Stimulated activated CD4-positive, alpha-beta T cell treated with anti-CD3 and anti-CD28 coated beads, Interleukin-4, amount 100 ng/mL, for 48 hours (primary cell): Measurements from ENCODE around the gene APPBP2.
"Not testable (repeated sequence)": the region's sequence is repeated elsewhere in the genome, so short reads cannot be mapped to it uniquely, and the experiment has no call there.

Source experiments
- DNase-seq, 2 donors: peaks; one replicate each; pipeline ENCODE4 v3.0.0-alpha.2; 2020; ENCODE audit warnings: low read depth in 2 of 2

Gene APPBP2

GRCh38 chr17:60534010-60534555, 8.0 kb upstream of the APPBP2 start:
- DNase-seq: no peak

DNA sequence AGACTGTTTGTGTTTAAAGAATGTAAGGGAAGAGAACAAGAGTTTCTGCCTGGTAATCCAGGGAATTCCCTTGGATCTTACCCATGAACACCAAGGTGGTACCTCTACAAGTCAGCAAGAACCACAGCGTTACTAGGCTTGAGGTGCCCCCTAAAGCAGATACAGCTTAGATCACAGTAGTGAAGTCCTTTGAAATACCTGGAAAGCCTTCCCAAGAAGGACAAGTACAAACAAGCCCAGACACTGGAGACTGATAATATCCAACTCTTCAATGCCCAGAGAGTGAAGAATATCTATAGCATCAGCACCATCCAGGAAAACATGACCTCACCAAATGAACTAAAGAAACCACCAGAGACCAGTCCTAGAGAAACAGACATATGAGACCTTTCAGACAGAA, 3.8 kb upstream of the APPBP2 start:
- no peak for DNase-seq

DNA sequence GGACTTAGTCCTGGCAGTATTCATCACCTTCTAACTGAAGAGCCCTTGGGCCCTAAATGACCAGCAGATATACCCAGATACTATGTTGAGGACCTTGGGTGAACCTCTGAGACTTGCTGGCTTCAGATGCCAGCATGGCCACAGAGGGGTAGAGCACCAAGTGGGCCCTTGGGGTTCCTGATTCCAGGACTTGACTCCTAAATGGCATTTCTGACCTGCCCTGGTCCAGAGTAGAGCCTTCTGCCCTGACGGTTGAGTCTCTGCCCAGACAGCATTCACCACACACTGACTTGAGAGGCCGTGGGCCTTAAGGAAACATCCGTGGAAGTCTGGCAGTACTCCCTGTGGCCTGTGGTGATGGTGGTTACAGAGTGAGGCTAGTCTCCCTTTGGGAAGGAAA, 2.8 kb upstream of the APPBP2 start:
- no peak for DNase-seq

DNA sequence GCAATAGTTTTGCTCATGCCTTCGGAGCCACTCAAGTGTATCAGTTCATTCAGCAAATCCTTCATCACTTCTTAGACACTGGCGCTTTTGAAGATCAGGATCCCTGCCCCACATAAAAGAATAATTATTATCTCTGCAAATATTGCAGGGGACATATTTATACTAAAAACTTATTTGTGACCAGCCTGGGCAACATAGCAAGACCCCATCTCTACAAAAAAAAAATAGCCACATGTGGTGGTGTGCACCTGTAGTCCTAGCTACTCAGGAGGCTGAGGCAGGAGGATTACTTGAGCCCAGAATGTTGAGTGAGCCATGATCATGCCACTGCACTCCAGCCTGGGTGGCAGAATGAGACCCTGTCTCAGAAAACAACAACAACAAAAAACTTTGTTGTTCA, 1.7 kb upstream of the APPBP2 start:
- DNase-seq: no peak

GRCh38 chr17:60526726-60527125, 684 bp upstream of the APPBP2 start:
- DNase-seq: no peak

DNA sequence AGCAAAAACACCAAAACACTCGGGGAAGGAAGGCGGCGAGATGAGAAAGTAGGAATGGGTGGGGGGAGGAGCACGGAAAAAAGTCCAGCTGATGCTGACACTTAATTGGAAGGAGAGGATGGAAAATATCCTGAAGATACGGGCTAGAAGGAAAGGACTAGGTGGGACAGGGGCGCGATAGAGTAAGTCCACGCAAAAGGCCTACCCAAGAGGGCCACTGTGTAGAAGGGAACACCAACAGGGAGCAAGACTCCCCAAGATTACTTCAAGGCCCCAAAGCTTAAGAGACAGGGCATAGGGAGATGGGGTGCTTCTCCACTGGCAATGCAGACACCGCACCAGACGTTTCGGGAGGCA, 736 bp downstream of the APPBP2 start:
- no peak for DNase-seq

DNA sequence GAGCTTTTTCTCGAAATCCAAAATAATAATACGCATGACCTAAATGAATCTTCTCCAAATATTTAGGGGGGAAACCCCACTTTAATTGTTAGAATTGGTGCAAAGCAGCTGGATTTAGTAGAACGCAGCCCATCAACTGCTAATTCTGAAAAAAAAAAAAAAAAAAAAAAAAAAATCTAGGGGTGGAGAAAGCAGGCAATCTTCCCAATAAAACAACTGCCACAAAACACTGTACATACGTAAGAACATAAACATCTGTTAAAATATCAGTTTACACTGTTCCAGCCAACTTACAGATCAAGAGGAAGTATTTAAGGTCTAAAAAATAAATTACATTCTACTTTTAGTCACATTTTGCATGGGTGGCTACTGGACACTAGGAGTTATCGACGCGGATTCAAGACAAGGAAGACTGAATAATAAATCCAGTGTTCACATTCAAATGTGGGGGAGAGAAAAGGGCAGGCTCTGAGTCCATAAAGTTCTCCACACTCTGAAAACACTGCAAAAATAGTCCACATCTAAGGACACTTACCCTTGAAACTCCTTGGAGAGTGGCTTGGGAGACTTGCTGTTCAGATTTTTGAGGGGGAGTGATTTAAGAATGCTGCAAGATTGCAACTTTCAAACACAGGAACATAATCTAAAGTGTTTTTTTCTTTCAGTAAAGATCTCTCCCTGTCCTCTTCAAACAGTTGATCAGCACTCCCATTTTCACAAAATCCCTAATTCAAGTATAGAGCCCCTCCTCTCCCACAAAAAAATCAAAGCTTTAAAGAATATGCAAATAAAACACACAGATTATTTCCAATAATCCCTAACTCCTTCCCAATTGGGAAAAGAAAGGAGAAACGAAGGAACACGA, 1.3 kb downstream of the APPBP2 start:
- no peak for DNase-seq

DNA sequence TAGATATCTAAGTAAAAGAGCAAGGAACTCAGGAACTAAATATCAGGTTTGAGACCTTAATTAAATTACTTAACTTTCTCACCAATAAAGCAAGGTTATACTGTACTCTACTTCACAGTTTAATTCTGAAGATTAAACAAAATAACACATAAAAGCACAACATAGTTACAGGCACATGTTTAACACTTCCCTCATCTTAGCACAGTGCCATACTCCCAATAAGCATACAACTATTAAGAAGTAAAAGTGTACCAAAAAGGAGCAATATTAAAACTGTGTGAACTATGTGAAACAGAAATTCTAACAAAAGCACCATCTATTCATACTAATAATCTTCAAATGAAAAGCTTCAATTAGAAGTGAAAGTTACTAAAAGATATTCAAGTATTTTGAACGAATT, 2.2 kb downstream of the APPBP2 start:
- DNase-seq: no peak

DNA sequence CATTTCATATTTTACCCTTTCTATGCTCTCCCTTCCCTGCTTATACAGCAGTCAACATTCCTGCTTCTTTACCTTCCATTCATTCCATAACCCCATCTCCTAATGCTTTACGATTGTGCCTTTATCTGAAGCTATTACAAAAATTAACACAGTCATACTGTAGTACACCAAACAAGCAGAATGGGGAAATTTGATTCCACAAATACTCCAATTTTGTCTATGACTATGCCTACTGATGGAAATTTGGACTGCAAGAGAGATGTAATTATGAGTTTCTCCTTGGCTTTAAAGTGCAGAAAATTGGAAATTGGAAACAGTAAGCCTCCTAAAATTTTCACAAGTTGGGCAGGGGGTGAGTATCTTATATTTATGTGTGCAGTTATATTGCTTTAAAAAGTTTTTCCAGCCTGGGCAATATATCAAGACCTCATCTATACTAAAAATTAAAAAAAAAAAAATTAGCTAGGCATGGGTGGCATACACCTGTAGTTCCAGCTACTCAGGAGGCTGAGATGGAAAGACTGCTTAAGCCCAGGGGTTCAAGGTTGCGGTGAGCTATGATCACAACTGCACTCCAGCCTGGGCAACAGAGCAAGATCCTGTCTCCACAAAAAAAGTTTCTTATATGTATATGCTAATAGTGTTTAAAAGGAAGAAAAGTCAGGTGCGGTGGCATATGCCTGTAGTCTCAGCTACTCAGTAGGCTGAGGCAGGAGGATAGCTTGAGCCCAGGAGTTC, 3.0 kb downstream of the APPBP2 start:
- no peak for DNase-seq

DNA sequence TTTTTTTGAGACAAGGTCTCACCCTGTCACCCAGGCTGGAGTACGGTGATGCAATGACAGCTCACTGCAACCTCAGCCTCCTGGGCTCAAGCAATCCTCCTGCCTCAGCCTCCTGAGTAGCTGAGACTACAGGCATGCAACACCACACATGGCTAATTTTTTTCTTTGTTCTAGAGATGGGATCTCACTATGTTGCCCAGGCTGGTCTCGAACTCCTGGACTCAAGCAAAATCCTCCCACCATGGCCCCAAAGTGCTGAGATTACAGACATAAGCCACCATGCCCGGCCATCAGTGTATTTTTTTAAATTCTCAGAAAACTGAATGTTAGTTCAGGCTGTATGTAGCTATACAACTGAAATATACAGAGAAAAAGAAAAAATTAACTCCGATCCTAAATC, 6.2 kb downstream of the APPBP2 start:
- DNase-seq: no peak

DNA sequence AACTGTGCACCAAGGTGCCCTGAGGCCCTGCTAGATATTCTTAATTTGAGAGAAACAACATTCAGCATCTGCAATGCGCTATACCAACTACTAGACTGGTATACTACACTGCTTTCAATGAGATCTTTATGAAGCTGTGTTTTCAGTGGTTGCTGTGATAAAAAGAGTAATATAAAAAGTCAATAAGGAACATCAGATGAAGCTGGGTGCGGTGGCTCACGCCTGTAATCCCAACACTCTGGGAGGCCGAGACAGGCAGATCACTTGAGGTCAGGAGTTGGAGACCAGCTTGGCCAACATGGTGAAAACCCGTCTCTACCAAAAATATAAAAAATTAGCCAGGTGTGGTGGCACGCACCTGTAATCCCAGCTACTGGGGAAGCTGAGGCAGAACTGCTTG, 10.4 kb downstream of the APPBP2 start:
- DNase-seq: not testable (repeated sequence)

- not testable (repeated sequence) for DNase-seq
These were observed 10.8 kb downstream of the APPBP2 start for GRCh38 chr17:60515199-60515598.

GRCh38 chr17:60514500-60514899, 11.5 kb downstream of the APPBP2 start:
- no peak for DNase-seq

- DNase-seq: no peak
These were observed 12.0 kb downstream of the APPBP2 start for GRCh38 chr17:60514053-60514452.

DNA sequence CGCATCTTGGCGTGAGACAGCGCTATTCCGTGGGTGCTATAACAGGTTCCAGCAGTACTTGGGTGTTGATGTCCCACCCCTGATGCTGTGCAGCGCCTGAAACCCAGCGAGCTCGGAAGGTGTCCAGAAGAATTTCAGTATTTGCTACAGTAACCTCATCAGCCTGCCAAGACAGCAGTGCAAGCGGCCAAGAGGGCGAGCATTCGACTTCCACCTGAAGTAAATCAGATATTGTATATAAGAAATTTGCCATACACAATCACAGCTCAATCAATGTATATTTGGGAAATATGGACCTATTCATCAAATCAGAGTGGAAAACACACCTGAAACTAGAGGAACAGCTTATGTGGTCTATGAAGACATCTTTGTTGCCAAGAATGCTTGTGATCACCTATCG, 13.0 kb downstream of the APPBP2 start:
- no peak for DNase-seq

- DNase-seq: no peak
These were observed 15.3 kb downstream of the APPBP2 start for GRCh38 chr17:60510723-60511122.

DNA sequence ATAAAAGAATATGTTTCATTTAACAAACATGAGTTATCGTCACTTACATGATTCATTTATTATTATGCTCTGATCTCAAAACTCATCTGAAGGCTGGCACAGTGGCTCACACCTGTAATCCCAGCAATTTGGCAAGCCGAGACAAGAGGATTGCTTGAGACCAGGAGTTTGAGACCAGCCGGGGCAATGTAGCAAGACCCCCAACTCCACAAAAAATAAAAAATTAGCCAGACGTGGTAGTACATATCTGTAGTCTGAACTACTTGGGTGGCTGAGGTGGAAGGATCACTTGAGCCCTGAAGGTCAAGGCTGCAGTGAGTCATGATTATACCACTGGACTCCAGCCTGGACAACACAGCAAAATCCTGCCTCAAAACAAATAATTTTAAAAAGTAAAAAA, 16.0 kb downstream of the APPBP2 start:
- no peak for DNase-seq

GRCh38 chr17:60508384-60508980, 17.6 kb downstream of the APPBP2 start:
- DNase-seq: no peak

GRCh38 chr17:60506312-60506711, 19.7 kb downstream of the APPBP2 start:
- no peak for DNase-seq

DNA sequence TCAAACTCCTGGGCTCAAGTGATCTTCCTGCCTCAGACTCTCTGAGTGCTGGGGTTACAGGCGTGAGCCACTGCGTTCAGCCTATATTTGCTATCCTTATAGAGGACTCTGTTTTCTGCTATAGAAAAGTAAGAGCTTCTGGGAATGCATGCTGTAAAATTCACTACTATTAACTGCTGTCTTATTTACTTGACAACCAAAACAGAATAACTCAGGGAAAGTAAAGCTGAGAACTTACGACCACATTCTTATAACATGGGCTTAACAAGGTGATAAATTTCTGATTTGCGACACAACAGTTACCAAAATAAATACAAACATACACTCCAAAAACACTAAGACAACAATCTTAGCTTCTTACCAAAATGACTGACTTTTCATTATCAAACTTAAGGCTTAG, 23.9 kb downstream of the APPBP2 start:
- DNase-seq: no peak

DNA sequence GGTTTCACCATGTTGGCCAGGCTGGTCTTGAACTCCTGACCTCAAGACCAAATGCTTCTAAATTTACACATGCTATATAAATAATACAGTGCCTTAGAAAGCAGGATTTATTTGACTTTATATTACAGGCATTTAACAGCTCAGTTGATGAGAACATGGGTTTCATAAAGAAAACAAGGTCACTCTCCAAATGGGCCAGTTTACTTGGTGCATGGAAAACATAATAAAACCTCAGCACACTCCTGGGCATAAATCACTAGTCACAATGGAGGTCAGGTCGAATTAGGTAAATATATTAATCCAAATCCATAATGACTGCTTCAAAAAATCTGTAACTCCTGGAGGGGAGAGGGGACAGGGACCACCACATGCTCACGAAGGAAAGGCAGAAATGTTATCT, 24.5 kb downstream of the APPBP2 start:
- no peak for DNase-seq

GRCh38 chr17:60496041-60496440, 30.0 kb downstream of the APPBP2 start:
- no peak for DNase-seq

GRCh38 chr17:60495260-60495659, 30.8 kb downstream of the APPBP2 start:
- DNase-seq: no peak
